MM.1S (cell line): ENCODE results near the gene NFYC.

ENCODE experiments used
- EZH2 ChIP-seq: fragments of 300-600 bp; sonication (generic); optimal IDR thresholded peaks from 2 replicates; pipeline ENCODE3; 2017; ENCODE audit warnings: low read depth, mild to moderate bottlenecking, antibody characterized with exemption, low read length, mixed read lengths
- EZH2phosphoT487 ChIP-seq: fragments of 300-600 bp; sonication (generic); IDR thresholded peaks from 2 replicates; pipeline ENCODE4 v1.6.1; 2018; ENCODE audit warnings: antibody characterized with exemption, low read length
- TF ChIP-seq, protein P1 (sequence below): fragments of 300-600 bp; sonication (generic); IDR thresholded peaks from 2 replicates; pipeline ENCODE4 v1.5.1; 2016; ENCODE audit warnings: antibody characterized with exemption, low read length, mixed read lengths

DNA sequence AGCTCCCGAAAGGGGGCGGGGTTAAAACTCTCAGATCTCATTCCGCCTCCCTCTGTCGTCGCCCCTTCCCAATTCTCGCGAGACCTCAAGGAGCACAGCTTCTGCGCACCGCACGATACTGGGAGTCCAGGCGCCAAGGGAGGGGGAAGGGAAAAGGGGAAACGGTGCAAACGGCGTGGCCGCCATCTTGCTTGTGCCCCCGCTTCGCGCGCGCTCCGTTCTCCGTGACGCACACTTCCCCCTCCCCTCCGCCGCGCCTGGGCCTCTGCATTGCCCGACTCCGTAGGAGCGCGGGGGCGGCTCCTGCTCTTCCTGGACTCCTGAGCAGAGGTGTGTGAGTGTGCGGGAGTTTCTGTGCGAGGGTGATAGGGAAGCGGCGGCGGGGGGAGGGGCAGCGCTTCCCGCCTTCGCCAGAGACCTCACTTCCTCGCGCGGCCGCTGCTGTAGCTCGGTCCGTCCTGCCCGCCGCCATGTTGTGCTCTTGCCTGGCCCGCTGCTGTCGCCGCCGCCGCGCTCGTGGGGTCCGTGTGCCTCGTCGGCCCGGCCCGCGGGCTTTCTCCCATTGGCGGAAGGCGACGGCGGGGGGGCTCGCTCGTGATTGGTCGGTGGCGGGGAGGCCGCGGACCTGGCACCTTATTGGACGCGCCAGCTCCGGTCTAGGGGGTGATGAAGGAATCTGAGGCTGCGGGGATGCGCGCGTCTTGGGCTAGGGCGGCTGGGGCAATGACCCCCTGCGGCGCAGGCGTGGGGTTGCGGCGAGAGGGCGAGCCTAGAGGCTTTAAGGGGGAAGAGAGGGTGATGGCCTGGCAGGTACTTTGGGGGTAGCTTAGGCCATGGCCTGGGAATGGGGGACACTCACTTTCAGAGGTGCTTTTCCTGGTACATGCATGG, at the start of gene NFYC:
- TF ChIP-seq, protein P1, sequence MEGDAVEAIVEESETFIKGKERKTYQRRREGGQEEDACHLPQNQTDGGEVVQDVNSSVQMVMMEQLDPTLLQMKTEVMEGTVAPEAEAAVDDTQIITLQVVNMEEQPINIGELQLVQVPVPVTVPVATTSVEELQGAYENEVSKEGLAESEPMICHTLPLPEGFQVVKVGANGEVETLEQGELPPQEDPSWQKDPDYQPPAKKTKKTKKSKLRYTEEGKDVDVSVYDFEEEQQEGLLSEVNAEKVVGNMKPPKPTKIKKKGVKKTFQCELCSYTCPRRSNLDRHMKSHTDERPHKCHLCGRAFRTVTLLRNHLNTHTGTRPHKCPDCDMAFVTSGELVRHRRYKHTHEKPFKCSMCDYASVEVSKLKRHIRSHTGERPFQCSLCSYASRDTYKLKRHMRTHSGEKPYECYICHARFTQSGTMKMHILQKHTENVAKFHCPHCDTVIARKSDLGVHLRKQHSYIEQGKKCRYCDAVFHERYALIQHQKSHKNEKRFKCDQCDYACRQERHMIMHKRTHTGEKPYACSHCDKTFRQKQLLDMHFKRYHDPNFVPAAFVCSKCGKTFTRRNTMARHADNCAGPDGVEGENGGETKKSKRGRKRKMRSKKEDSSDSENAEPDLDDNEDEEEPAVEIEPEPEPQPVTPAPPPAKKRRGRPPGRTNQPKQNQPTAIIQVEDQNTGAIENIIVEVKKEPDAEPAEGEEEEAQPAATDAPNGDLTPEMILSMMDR: no peak
- TF ChIP-seq EZH2phosphoT487 (no peak), EZH2 (no peak)
